GM19463 (cell line): ENCODE measurements around the gene BTN1A1.
"Not testable (repeated sequence)": the region's sequence is repeated elsewhere in the genome, so short reads cannot be mapped to it uniquely, and the experiment has no call there.

Experiments used
- ATAC-seq: cut with Tn5 transposase; IDR thresholded peaks from one replicate; pipeline ENCODE4 v1.9.1; 2021; ENCODE audit warnings: mild to moderate bottlenecking, moderate library complexity; ENCODE audit not compliant: unreplicated experiment

The BTN1A1 gene

GRCh38 chr6:26536571-26537159 is 36.6 kb downstream of the BTN1A1 start:
- ATAC-seq, result no peak

- peak; percentile 33 for ATAC-seq
Observed at GRCh38 chr6:26537160-26537845, 37.2 kb downstream of the BTN1A1 start.

- peak; percentile 57 for ATAC-seq
Observed at GRCh38 chr6:26537846-26538571, 37.9 kb downstream of the BTN1A1 start, which contains the start of gene HMGN4. HMGN4 (plus strand) TSS chr6:26538366; CDS start chr6:26545207, 6,841 bp downstream.

GRCh38 chr6:26538572-26538902 is 38.4 kb downstream of the BTN1A1 start:
- no peak for ATAC-seq

GRCh38 chr6:26539071-26539615 is 39.0 kb downstream of the BTN1A1 start:
- ATAC-seq, result no peak

GRCh38 chr6:26541579-26541978 is 41.5 kb downstream of the BTN1A1 start:
- no peak for ATAC-seq

GRCh38 chr6:26543953-26544352 is 43.9 kb downstream of the BTN1A1 start:
- no peak for ATAC-seq

- ATAC-seq, result no peak
Observed at GRCh38 chr6:26544473-26544872, 44.4 kb downstream of the BTN1A1 start.

- ATAC-seq, result no peak
Observed at GRCh38 chr6:26545627-26546026, 45.5 kb downstream of the BTN1A1 start.

- ATAC-seq, result not testable (repeated sequence)
Observed at GRCh38 chr6:26547363-26547762, 47.3 kb downstream of the BTN1A1 start.

- ATAC-seq, result peak; percentile 34
Observed at GRCh38 chr6:26550250-26550993, 50.3 kb downstream of the BTN1A1 start.

GRCh38 chr6:26552205-26552604 is 52.1 kb downstream of the BTN1A1 start:
- no peak for ATAC-seq

GRCh38 chr6:26552640-26553188 is 52.6 kb downstream of the BTN1A1 start:
- ATAC-seq, result no peak

- no peak for ATAC-seq
Observed at GRCh38 chr6:26553264-26553634, 53.1 kb downstream of the BTN1A1 start.

- peak; percentile 43 for ATAC-seq
Observed at GRCh38 chr6:26553635-26554446, 53.7 kb downstream of the BTN1A1 start.

- no peak for ATAC-seq
Observed at GRCh38 chr6:26554447-26554696, 54.3 kb downstream of the BTN1A1 start.

- ATAC-seq, result no peak
Observed at GRCh38 chr6:26554697-26555504, 54.8 kb downstream of the BTN1A1 start.

GRCh38 chr6:26555505-26556262 is 55.6 kb downstream of the BTN1A1 start:
- ATAC-seq, result no peak
